Adrenal gland (tissue), 12 donors: ENCODE results near the gene RAP2C. TPM values are rescaled to one million over a fixed set of nuclear protein-coding genes. Genes with fewer than 3 reads are reported as not detected.

Experiments
- DNase-seq, 7 donors: peaks; one replicate each; pipeline ENCODE4 v3.0.0-alpha.2; 2019 to 2020
- H3K27ac ChIP-seq, 5 donors: fragments of 200-600 bp; sonication (generic) in 4 of 5; 1 replicate in 3 of 5; 2 replicates in 2 of 5; pipeline versions ENCODE4 v1.5.1 to v1.8.0; 2016 to 2020; ENCODE audit warnings: mild to moderate bottlenecking in 1 of 5
- H3K27me3 ChIP-seq: fragments of 200-600 bp; 2 replicates; pipeline ENCODE4 v1.8.0; 2021
- H3K36me3 ChIP-seq, 2 donors: fragments of 200-600 bp; replicated peaks in 1 of 2; 1 replicate in 1 of 2; 2 replicates in 1 of 2; pipeline versions ENCODE4 v1.5.1 to v1.8.0; 2018 to 2022
- H3K4me1 ChIP-seq, 2 donors: fragments of 200-600 bp; replicated peaks in 1 of 2; 1 replicate in 1 of 2; 2 replicates in 1 of 2; pipeline versions ENCODE4 v1.5.1 to v1.8.0; 2018 to 2021
- H3K4me3 ChIP-seq, 4 donors: fragments of 200-600 bp; sonication (generic) in 3 of 4; one replicate each; pipeline ENCODE4 v1.5.1; 2016 to 2018
- H3K9me3 ChIP-seq, 3 donors: fragments of 200-600 bp; sonication (generic) in 1 of 3; replicated peaks in 1 of 3; 1 replicate in 2 of 3; 2 replicates in 1 of 3; pipeline versions ENCODE4 v1.5.1 to v1.8.0; 2016 to 2021
- POLR2A ChIP-seq, 2 donors: fragments of 450-650 bp; IDR thresholded peaks; one replicate each; pipeline ENCODE4 v1.6.1; 2017; ENCODE audit warnings: antibody characterized with exemption in 2 of 2, mild to moderate bottlenecking in 2 of 2, moderate library complexity in 1 of 2
- WGBS, 4 donors: extraction: QIAGEN DNeasy Blood & Tissue Kit in 2 of 4; methylation state at CpG; one replicate each; pipeline versions ENCODE4 v1.1.5 to v1.1.7; 2013 to 2017; 5-methylcytosine and 5-hydroxymethylcytosine counted together
- intact Hi-C, 2 donors: fragments of 100-400 bp; cut with DNase I; formaldehyde crosslinking; loops; one replicate each; pipeline versions ENCODE4 v1.14.1 to v1.15.0; 2022 to 2023
- polyA plus RNA-seq, 3 donors: library from polyadenylated mRNA; stranded (reverse); fragments of 200-250 nt in 2 of 3; fragments of 350-450 nt in 1 of 3; fragmentation: Illumina TruSeq in 1 of 3; extraction: RNeasy Lipid Tissue Mini Kit (QIAGEN cat#74804) in 1 of 3; gene quantifications; one replicate each; pipeline ENCODE4 v1.2.3, GENCODE V29; 2013 to 2014
- total RNA-seq, 9 donors: library from RNA; depleted of rRNA in 4 of 9; stranded (reverse); fragments of >200 nt in 4 of 9; fragments of 120-200 nt in 1 of 9; fragmentation: NEBNext Ultra II Directional in 1 of 9; extraction: Animal tissue kit (Norgen Biotek cat#: 25700) in 1 of 9; gene quantifications; one replicate each; pipeline versions ENCODE4 v1.1.0 to v1.2.4, GENCODE V29; 2013 to 2023
- TF ChIP-seq, protein P1 (sequence below), 6 experiments: fragments of 450-650 bp in 4 of 6; fragments of 200-600 bp in 2 of 6; sonication (generic) in 1 of 6; IDR thresholded peaks; 1 replicate in 5 of 6; 2 replicates in 1 of 6; pipeline versions ENCODE4 v1.5.1 to v1.8.0; 2016 to 2021; ENCODE audit warnings: antibody characterized with exemption in 6 of 6, mild to moderate bottlenecking in 2 of 6, moderate library complexity in 1 of 6
- donor health status: healthy with polysubstance abuse.
- donor health status: Bipolar disorder and iron deficiency.
- donor health status: DM: yes; HTN: yes; CAD: no.
- donor health status: DM: no; HTN: no; CAD: no.
- donor health status: DM: no; HTN: no; CAD: no.
- donor health status: DM: yes; HTN: yes; CAD: no.

Gene RAP2C
- total and polyA plus RNA-seq, 12 donors: 12.2 to 72.2 (median 23.9) TPM

DNA sequence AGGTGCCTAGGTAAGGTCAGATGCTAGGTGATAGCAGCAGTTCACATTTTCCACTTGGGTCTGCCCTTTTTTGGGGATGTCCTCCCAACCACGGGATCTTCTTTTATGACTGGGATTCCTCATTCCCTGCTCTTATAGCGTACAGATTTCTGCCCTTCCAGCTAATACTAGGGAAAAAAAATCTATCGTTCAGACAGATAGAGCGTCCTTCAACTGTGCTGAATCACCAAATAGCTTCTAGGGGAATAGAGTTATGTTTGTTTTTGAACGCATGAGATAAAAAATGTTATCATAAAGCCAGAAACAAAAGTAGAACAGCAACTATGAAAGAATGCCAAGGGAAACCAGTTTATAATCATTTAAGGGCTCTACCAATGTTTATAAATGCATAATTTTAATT is 13.0 kb downstream of the RAP2C start:
- TF ChIP-seq, protein P1, sequence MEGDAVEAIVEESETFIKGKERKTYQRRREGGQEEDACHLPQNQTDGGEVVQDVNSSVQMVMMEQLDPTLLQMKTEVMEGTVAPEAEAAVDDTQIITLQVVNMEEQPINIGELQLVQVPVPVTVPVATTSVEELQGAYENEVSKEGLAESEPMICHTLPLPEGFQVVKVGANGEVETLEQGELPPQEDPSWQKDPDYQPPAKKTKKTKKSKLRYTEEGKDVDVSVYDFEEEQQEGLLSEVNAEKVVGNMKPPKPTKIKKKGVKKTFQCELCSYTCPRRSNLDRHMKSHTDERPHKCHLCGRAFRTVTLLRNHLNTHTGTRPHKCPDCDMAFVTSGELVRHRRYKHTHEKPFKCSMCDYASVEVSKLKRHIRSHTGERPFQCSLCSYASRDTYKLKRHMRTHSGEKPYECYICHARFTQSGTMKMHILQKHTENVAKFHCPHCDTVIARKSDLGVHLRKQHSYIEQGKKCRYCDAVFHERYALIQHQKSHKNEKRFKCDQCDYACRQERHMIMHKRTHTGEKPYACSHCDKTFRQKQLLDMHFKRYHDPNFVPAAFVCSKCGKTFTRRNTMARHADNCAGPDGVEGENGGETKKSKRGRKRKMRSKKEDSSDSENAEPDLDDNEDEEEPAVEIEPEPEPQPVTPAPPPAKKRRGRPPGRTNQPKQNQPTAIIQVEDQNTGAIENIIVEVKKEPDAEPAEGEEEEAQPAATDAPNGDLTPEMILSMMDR (IDR thresholded peaks at IDR 0.05): no peak
- peak in 1 of 2 donors; percentile 30 for TF ChIP-seq POLR2A (IDR thresholded peaks at IDR 0.05)
- H3K9me3 ChIP-seq: no peaks in the 10 kb centered on the region
- DNase-seq: peak in 2 of 7 donors; percentile 1 to 14
- H3K36me3 ChIP-seq: no peaks in the 10 kb centered on the region
- peaks cover 8 to 12% of the 10 kb centered on the region in 2 donors for H3K4me1 ChIP-seq
- intact Hi-C loops: no loop called here
- H3K27ac ChIP-seq: peak overlapping the region; percentile 27 to 70 (median 53)
- H3K4me3 ChIP-seq: peak overlapping the region in 1 of 4 donors; percentile 7
- H3K27me3 ChIP-seq: no peaks in the 10 kb centered on the region
- WGBS, 4 donors: 22 to 45% (median 37%) methylated on average over 5 of the region's 5 CpGs

DNA sequence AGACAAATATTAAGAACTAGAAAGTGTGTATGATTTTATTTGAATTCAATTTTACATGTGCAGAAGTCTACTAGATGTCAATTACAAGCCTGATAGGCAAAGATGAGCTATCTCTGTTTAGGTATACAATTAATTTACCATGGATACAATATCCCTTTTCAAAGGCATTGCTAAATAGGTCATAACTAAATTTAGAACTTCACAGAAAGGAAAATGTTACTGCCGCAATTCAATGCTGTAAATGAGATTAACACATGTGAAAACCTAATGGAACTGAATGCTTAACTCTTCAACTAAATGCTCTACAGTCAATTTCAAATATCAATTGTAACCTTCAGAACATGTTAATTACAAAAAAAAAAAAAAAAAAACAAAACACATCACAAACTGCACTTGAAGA is 14.6 kb downstream of the RAP2C start:
- H3K36me3 ChIP-seq: no peaks in the 10 kb centered on the region
- no peak overlapping the region for H3K27ac ChIP-seq
- no peaks in the 10 kb centered on the region for H3K27me3 ChIP-seq
- DNase-seq: no peak
- intact Hi-C loops: no loop called here
- 39 to 59% (median 49%) methylated on average over 1 of the region's 1 CpG for WGBS, 4 donors
- TF ChIP-seq, protein P1 (IDR thresholded peaks at IDR 0.05): no peak
- TF ChIP-seq POLR2A (IDR thresholded peaks at IDR 0.05): no peak
- peaks cover 5 to 8% of the 10 kb centered on the region in 2 donors for H3K4me1 ChIP-seq
- H3K4me3 ChIP-seq: no peak overlapping the region
- no peaks in the 10 kb centered on the region for H3K9me3 ChIP-seq

GRCh38 chrX:132200976-132201375 is 18.3 kb downstream of the RAP2C start:
- DNase-seq: no peak
- 67 to 88% (median 81%) methylated on average over 5 of the region's 5 CpGs for WGBS, 4 donors
- no peak overlapping the region for H3K4me3 ChIP-seq
- H3K4me1 ChIP-seq: peaks cover 0 to 8% of the 10 kb centered on the region in 2 donors
- H3K36me3 ChIP-seq: no peaks in the 10 kb centered on the region
- no peaks in the 10 kb centered on the region for H3K27me3 ChIP-seq
- no peaks in the 10 kb centered on the region for H3K9me3 ChIP-seq
- H3K27ac ChIP-seq: no peak overlapping the region
- intact Hi-C loops: no loop called here
- no peak for TF ChIP-seq POLR2A (IDR thresholded peaks at IDR 0.05)
- TF ChIP-seq, protein P1 (IDR thresholded peaks at IDR 0.05): no peak

DNA sequence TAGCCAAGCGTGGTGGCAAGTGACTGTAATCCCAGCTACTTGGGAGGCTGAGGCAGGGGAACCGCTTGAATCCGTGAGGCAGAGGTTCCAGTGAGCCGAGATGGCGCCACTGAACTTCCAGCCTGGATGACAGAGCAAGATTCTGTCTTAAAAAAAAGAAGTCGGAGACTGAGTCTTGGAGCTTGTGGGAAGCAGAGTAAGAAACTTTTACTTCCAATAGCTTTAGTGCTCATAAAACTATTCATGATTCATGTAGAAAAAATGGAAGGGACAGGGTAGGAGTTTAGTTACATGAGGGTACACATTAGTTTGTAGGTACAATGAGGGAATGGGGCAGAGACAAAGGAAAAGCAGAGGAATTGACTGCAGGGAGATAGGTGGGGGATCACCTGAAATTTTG is 19.3 kb downstream of the RAP2C start:
- Histone ChIP-seq H3K4me3 (no peak overlapping the region), H3K9me3 (no peaks in the 10 kb centered on the region), H3K4me1 (no peaks in the 10 kb centered on the region), H3K36me3 (no peaks in the 10 kb centered on the region), H3K27me3 (no peaks in the 10 kb centered on the region), H3K27ac (no peak overlapping the region)
- intact Hi-C loops: no loop called here
- no peak for DNase-seq
- TF ChIP-seq, protein P1 (IDR thresholded peaks at IDR 0.05): no peak
- TF ChIP-seq POLR2A (IDR thresholded peaks at IDR 0.05): no peak
- WGBS, 4 donors: 70 to 98% (median 88%) methylated on average over 6 of the region's 6 CpGs
